Peyer's patch (tissue), 4 donors: ENCODE measurements around the gene CHD5.

Experiments
- POLR2A ChIP-seq, 2 donors: fragments of 450-650 bp; IDR thresholded peaks; one replicate each; pipeline ENCODE4 v1.5.1; 2017; ENCODE audit warnings: antibody characterized with exemption in 2 of 2, mild to moderate bottlenecking in 2 of 2, moderate library complexity in 2 of 2
- TF ChIP-seq, protein P1 (sequence below), 6 experiments: fragments of 450-650 bp in 4 of 6; fragments of 200-600 bp in 2 of 6; sonication (generic) in 1 of 6; IDR thresholded peaks; one replicate each; pipeline ENCODE4 v1.5.1; 2017 to 2019; ENCODE audit warnings: antibody characterized with exemption in 6 of 6, mild to moderate bottlenecking in 3 of 6, moderate library complexity in 1 of 6

DNA sequence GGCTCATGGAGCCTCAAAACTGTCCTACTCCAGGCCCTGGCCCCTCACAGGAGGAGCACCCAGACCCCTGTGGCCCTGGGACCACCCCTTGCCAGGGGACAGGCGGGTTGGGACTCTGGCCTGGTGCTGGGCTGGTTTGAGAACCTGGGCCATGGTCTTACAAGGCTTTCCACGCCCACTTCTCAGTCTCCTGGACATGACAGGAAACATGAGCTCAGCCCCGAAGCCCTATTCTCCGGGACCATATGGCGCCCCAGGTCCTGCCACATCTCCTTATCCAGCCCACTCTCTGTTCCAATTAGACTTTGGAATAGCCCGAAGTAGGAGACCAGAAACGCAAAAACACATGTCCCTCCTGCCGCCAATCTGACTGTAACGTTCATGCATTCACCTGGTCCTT lies 86.5 kb downstream of the CHD5 start:
- TF ChIP-seq POLR2A (IDR thresholded peaks at IDR 0.05): no peak
- TF ChIP-seq, protein P1, sequence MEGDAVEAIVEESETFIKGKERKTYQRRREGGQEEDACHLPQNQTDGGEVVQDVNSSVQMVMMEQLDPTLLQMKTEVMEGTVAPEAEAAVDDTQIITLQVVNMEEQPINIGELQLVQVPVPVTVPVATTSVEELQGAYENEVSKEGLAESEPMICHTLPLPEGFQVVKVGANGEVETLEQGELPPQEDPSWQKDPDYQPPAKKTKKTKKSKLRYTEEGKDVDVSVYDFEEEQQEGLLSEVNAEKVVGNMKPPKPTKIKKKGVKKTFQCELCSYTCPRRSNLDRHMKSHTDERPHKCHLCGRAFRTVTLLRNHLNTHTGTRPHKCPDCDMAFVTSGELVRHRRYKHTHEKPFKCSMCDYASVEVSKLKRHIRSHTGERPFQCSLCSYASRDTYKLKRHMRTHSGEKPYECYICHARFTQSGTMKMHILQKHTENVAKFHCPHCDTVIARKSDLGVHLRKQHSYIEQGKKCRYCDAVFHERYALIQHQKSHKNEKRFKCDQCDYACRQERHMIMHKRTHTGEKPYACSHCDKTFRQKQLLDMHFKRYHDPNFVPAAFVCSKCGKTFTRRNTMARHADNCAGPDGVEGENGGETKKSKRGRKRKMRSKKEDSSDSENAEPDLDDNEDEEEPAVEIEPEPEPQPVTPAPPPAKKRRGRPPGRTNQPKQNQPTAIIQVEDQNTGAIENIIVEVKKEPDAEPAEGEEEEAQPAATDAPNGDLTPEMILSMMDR (IDR thresholded peaks at IDR 0.05): no peak
